ENCODE measurements around the gene BICD2. TPM values are rescaled to one million over a fixed set of nuclear protein-coding genes. Genes with fewer than 3 reads are reported as not detected.

BICD2 gene
- total RNA-seq, 1 donor from 2014 or later = 22.5 TPM

DNA sequence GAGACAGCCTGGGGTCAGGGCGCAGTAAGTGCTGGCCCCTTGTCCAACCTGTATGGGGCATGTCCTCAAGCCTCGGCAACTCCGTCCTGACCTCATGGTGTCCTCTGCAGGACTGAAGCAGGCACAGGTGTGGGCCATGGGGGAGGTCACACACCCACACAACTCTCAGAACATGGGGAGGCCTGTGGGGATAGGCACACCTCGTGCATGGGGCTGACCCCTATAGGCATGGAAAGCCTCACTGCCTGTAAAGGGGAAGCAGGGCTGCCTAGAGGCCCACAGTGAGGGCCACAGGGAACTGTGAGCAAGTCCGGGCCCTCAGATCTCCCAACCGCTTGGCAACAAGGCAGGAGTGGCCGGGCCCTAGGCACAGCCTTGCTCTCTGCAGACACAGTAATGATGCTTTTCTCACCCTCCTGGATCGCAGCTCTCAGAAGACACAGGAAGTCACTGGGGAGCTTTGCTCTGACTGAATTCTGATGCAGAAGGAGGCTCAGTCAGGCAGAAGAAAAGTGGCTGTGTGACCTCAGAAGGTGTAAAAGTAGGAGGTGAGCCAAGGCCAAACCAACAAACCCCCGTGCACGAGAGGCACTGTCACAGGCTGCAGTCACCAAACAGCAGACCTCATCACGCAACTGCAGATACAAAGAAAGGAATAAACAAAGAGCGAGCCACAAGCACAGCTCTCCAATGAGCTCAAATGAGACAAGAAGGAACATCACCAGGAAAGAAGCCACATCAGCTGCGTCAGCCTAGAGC, 100.1 kb downstream of the BICD2 start:
- CTCF ChIA-PET = no interaction called here
- ATAC-seq (ENCODE audit: low read depth) = no peak
- peaks cover 31% of the 10 kb centered on the region for H3K4me1 Mint-ChIP-seq
- TF ChIP-seq, protein P1, sequence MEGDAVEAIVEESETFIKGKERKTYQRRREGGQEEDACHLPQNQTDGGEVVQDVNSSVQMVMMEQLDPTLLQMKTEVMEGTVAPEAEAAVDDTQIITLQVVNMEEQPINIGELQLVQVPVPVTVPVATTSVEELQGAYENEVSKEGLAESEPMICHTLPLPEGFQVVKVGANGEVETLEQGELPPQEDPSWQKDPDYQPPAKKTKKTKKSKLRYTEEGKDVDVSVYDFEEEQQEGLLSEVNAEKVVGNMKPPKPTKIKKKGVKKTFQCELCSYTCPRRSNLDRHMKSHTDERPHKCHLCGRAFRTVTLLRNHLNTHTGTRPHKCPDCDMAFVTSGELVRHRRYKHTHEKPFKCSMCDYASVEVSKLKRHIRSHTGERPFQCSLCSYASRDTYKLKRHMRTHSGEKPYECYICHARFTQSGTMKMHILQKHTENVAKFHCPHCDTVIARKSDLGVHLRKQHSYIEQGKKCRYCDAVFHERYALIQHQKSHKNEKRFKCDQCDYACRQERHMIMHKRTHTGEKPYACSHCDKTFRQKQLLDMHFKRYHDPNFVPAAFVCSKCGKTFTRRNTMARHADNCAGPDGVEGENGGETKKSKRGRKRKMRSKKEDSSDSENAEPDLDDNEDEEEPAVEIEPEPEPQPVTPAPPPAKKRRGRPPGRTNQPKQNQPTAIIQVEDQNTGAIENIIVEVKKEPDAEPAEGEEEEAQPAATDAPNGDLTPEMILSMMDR (IDR thresholded peaks at IDR 0.05) = no peak
- POLR2A ChIA-PET = no interaction called here
- H3K27me3 Mint-ChIP-seq = no peaks in the 10 kb centered on the region
- H3K36me3 Mint-ChIP-seq (ENCODE audit: low read depth) = peaks cover 15% of the 10 kb centered on the region
- no peak for DNase-seq
- H3K27ac Mint-ChIP-seq = no peak overlapping the region
- no peaks in the 10 kb centered on the region for H3K9me3 Mint-ChIP-seq
- H3K4me3 Mint-ChIP-seq = no peak overlapping the region
- intact Hi-C loops (cut with micrococcal nuclease) = loop anchor here (5.0 kb wide), 1 partner anchor 38 kb away; no protein-coding TSS in a partner anchor

DNA sequence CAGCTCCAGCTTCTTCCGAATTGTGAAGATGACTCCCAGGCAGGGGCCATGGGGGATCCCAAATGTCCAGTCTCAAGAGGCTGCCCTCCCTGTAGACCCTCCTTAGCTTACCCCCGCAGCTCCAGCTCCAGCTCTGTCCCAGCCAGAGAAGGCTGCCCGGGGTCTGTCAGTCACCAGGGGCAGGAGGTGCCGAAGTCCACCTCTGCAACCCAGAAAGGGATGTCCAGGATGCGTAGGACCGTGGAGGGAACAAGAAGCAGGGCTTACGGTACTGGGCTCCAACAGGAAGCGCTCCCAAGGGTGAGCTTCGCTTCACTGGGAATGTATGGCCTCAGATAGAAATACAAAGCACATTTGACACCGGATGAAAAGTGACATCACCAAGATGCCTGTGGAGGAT, 100.7 kb downstream of the BICD2 start:
- H3K4me1 Mint-ChIP-seq = peaks cover 28% of the 10 kb centered on the region
- intact Hi-C loops (cut with micrococcal nuclease) = no loop called here
- CTCF ChIA-PET = no interaction called here
- POLR2A ChIA-PET = no interaction called here
- no peaks in the 10 kb centered on the region for H3K27me3 Mint-ChIP-seq
- H3K9me3 Mint-ChIP-seq = no peaks in the 10 kb centered on the region
- no peak for DNase-seq
- ATAC-seq (ENCODE audit: low read depth) = no peak
- H3K36me3 Mint-ChIP-seq (ENCODE audit: low read depth) = peaks cover 13% of the 10 kb centered on the region
- no peak overlapping the region for H3K4me3 Mint-ChIP-seq
- H3K27ac Mint-ChIP-seq = no peak overlapping the region
- TF ChIP-seq, protein P1 (IDR thresholded peaks at IDR 0.05) = no peak

DNA sequence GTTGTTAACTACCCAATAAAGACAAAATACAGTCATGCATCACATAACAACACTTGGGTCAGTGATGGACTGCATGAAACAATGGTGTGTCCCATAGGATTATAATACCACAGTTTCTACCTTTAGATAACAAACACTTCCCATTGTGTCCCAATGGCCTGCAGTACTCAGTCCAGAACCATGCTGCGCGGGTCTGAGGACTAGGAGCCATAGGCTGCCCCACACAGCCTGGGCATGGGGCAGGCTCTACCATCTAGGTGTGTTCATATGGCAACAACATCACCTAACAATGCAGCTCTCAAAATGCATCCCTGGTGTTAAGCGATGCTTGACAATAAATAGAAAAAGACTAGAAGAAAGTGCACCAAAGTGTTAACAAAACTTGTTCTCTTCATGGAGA, 101.5 kb downstream of the BICD2 start:
- peaks cover 16% of the 10 kb centered on the region for H3K36me3 Mint-ChIP-seq (ENCODE audit: low read depth)
- POLR2A ChIA-PET = no interaction called here
- H3K27ac Mint-ChIP-seq = no peak overlapping the region

DNA sequence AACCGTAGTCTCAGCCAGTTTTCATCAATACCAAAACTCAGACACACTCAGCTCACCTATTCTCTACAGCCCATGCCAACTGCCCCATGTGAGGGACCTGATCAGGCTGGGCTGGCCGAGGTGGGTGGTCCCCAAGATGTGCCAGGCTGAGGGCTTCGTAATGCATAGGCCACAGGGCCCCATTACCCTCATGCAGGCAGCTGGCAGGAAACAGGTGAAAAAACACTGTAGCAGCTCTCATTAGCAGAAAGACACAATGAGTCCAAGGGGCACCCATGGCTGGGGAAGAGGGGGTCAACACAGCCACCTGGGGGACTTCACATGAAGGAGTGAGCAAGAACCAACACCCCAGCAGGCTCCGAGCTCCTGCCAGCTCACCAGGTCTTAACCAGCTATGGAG, 102.9 kb downstream of the BICD2 start:
- Mint-ChIP-seq H3K9me3 (no peaks in the 10 kb centered on the region), H3K27me3 (no peaks in the 10 kb centered on the region), H3K36me3 (ENCODE audit: low read depth) (peaks cover 28% of the 10 kb centered on the region), H3K4me1 (peaks cover 17% of the 10 kb centered on the region), H3K4me3 (no peak overlapping the region), H3K27ac (no peak overlapping the region)
- DNase-seq = no peak
- no peak for ATAC-seq (ENCODE audit: low read depth)
- TF ChIP-seq, protein P1 (IDR thresholded peaks at IDR 0.05) = no peak
- intact Hi-C loops (cut with micrococcal nuclease) = no loop called here
- ChIA-PET POLR2A (no interaction called here), CTCF (no interaction called here)

More for the DNA sequence above, 101.5 kb downstream of the BICD2 start:
- no peak for DNase-seq
- no peak overlapping the region for H3K4me3 Mint-ChIP-seq
- intact Hi-C loops (cut with micrococcal nuclease) = no loop called here
- H3K4me1 Mint-ChIP-seq = peaks cover 21% of the 10 kb centered on the region
- no peak for ATAC-seq (ENCODE audit: low read depth)
- CTCF ChIA-PET = no interaction called here
- H3K27me3 Mint-ChIP-seq = no peaks in the 10 kb centered on the region
- H3K9me3 Mint-ChIP-seq = no peaks in the 10 kb centered on the region
- TF ChIP-seq, protein P1 (IDR thresholded peaks at IDR 0.05) = no peak

Other genes starting within 250 kb of the BICD2 start
- gene ECM2, start 228.8 kb downstream of the BICD2 start, total RNA-seq = not detected in 2 replicates
- gene IPPK, start 94.7 kb downstream of the BICD2 start, total RNA-seq = 9.7 and 9.8 TPM in 2 replicates
- 12.2 and 14.0 TPM in 2 replicates for gene ZNF484, start 113.2 kb upstream of the BICD2 start, total RNA-seq
- gene FGD3, start 182.7 kb upstream of the BICD2 start, total RNA-seq = 46.5 and 61.9 TPM in 2 replicates